ENCODE results near the gene FBXW2.
A peak's percentile ranks its signal among the peaks of the same experiment; 100 is the strongest.
"Not testable (repeated sequence)": the region's sequence is repeated elsewhere in the genome, so short reads cannot be mapped to it uniquely, and the experiment has no call there.

Gene FBXW2

GRCh38 chr9:120792898-120793765 lies at the start of gene FBXW2:
FBXW2 (minus strand) TSS chr9:120793416; CDS start chr9:120788258, 5,158 bp downstream.
- DNase-seq (ENCODE audit: low spot score) = peak; percentile 94

GRCh38 chr9:120841930-120842684 lies 48.9 kb upstream of the FBXW2 start:
- peak; percentile 48 for DNase-seq (ENCODE audit: low spot score)

DNA sequence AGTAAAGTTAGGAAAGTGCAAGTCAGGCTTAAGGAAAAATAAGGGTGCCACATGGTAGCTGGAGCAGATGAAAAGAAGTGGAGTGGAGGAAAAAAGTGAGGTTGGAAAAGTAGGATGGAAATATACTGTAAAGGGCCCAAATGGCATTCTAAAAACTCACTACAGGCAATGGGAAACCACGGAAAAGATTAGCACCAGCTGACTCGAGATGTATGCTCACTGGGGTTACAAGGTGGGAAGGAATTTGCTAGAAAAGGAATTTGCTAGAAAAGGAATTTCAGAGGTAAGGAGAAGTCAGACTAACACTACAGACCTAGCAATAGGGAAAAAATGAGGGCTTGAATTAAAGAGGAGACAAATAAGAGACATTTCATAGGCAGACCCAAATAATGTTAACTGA lies 45.9 kb upstream of the FBXW2 start:
- peak; percentile 54 for DNase-seq (ENCODE audit: low spot score)

DNA sequence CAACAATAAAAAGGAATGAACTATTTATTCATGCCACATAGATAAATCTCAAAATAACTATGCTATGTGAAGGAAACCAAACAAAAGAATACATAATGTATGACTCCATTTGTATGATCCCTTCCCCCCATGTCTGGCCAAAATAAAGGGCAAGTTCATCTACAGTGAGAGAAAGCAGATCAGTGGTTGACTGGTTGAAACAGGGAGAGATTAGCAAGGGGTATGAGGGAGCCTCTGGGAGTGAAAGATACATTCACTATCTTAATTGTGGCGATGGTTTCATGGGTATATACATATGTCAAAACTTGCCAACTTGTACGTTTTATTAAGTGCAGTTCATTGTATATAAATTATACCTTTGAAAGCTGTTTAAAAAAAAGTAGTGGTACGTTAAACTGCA lies 44.7 kb upstream of the FBXW2 start:
- DNase-seq (ENCODE audit: low spot score) = no peak

GRCh38 chr9:120833325-120833724 lies 40.1 kb upstream of the FBXW2 start:
- DNase-seq (ENCODE audit: low spot score) = no peak

DNA sequence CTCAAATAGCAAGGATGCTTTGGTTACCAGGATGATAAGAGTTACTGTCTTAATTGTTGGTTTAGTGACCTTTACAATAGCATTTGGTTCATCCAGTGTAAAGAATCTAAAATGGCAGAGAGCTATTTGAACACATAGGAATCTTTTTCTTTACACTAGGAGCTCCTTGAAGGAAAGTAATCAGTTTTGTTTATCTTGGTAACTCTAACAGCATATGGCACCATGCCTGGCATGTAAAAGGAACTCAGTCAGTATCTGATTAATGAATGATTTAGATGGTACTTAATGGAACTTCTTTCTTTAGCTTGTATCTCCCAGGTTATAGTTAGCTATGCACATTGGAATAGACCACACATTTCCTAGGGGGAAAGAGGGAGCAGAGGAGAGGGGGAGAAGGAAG lies 39.6 kb upstream of the FBXW2 start:
- no peak for DNase-seq (ENCODE audit: low spot score)

GRCh38 chr9:120830865-120831264 lies 37.6 kb upstream of the FBXW2 start:
- no peak for DNase-seq (ENCODE audit: low spot score)

GRCh38 chr9:120830151-120830550 lies 36.9 kb upstream of the FBXW2 start:
- DNase-seq (ENCODE audit: low spot score) = no peak

GRCh38 chr9:120829650-120830049 lies 36.4 kb upstream of the FBXW2 start:
- no peak for DNase-seq (ENCODE audit: low spot score)

DNA sequence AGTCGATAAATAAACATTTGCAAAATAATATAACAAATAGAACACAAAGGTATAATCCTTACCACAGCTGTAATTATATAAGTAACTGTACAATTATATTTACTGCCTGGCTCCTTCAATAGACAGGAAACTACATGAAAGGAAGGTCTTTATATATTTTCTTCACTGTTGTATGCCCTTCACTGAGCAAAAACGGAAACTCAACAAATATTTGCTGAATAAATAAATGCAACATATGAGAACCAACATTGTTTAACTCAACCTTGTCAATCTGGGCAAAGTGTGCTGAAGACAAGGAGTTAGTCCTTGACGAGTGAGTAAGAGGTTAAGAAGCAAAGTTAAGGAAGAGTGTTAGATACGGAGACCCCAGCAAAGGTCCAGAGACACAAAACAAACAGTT lies 26.9 kb upstream of the FBXW2 start:
- DNase-seq (ENCODE audit: low spot score) = no peak

- DNase-seq (ENCODE audit: low spot score) = no peak
Measured at GRCh38 chr9:120818595-120818994, 25.4 kb upstream of the FBXW2 start.

DNA sequence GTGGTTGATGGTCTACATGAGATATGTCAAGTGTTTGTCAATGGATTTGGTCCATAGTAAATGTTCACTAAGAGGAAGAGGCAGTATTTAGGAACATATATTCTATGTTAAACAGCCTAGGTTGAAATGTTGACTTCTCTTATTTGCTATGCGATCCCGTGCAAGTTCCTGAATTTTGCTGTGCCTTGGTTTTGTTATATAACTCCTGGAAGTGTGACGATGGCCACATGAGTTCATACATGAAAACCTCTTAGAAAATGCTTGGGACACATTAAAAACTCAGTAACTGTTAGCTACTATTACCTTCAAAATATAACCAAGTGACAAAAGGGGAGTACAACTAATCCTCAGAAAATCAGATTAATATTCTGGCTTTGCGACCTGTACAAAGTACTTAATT lies 21.9 kb upstream of the FBXW2 start:
- no peak for DNase-seq (ENCODE audit: low spot score)

- no peak for DNase-seq (ENCODE audit: low spot score)
Measured at GRCh38 chr9:120808931-120809330, 15.7 kb upstream of the FBXW2 start.

- DNase-seq (ENCODE audit: low spot score) = no peak
Measured at GRCh38 chr9:120807607-120808379, 14.6 kb upstream of the FBXW2 start.

- not testable (repeated sequence) for DNase-seq (ENCODE audit: low spot score)
Measured at GRCh38 chr9:120804784-120805363, 11.7 kb upstream of the FBXW2 start.

GRCh38 chr9:120801441-120801840 lies 8.2 kb upstream of the FBXW2 start:
- no peak for DNase-seq (ENCODE audit: low spot score)

DNA sequence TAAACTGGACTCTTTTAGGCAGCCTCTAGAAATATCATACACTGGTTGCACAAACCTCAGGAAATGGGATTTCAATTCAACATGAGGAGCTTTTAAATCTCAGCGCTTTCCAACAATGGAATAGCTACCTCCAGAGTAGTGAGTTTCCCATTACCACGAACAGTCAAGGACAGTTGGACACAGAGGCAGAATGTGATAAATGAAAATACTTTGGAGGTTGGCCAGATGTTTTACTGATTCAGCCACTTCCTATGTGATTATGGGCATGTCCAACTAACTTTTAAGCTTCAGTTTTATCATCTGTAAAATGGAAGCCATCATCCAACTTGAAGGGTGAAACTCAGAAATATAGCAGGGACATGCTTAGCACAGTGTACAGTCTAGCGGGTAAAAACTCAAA lies 2.1 kb downstream of the FBXW2 start:
- DNase-seq (ENCODE audit: low spot score) = peak; percentile 51

GRCh38 chr9:120787933-120788332 lies 5.3 kb downstream of the FBXW2 start:
- no peak for DNase-seq (ENCODE audit: low spot score)

DNA sequence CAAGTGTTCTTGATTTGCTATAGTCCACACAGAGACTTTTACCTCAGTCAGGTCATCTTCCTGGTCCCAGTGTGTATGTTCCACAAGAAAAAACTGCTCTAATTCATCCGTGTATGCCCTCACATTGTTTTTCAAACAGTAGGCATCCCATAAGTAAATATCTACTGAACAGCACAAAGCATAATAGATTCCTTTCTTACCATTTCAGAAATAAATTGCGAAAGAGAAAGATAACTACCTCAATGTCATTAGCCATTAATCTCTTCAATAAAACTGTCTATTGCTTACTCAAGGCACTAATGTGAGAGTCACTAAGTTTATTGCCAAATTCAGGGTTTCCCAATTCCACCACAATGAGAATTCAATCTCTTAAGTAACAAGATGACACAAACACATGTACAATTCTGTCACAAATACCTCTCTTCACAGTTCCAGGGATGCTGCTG lies 9.6 kb downstream of the FBXW2 start:
- DNase-seq (ENCODE audit: low spot score) = no peak

DNA sequence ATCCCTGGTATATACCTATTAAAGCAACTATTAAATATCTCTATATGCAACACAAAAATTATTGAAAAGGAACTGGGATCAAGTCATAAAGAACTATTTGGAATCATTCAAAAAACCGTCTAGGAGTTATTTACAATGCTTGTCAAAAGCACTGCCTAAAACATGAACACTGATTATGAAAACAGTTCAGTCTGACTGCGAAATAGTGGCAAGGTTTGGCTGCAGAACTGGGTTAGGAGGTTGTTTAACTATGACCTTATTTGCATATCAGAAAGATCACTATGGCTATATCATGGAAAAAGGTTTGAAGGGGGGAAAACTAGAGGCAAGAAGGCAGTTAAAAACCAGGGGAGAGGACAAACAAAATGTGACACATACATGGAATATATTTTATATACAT lies 12.0 kb downstream of the FBXW2 start:
- no peak for DNase-seq (ENCODE audit: low spot score)

DNA sequence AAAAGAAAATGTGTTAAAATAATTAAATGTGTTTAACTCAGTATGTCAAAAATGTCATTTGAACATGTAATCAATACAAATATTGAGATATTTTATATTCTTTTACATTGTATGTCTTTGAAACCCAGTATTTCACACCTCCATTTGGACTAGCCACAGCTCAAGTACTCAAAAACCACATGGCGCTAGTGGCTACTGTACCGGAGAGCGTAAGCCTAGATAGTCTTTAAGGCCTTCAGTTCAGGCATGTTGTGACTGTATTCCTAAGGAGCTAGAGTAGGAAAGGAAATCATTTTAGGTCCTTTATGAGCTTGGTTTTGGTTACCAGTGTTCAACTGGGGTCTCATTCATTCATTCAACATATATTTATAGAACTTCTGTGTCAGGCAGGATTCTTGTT lies 12.8 kb downstream of the FBXW2 start:
- DNase-seq (ENCODE audit: low spot score) = no peak

DNA sequence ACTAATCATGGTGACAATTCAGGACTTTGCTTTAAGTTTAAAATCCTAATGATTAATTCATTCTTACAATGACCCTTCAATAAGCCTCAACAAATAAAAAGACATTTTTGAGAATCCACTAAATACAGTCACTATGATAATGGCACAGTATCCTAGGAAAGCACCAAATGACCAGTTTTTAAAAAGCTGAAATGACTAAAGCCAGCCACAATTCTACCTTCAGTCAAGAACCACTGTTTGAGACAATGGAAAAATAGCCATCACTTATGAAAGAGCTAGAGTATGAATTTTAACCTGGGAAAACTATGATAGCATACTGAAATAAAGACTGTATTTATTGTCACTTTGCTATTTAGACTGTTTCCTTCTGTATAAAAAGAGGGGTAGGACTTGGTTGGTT lies 14.0 kb downstream of the FBXW2 start:
- no peak for DNase-seq (ENCODE audit: low spot score)

Measured in RKO (cell line).